Epidermal melanocyte (primary cell): ENCODE measurements around the gene RYR3.

ENCODE experiments used
- DNase-seq: peaks from one replicate; pipeline ENCODE4 v3.0.0; 2011; ENCODE audit warnings: low spot score; ENCODE audit not compliant: insufficient read length

RYR3 gene

DNA sequence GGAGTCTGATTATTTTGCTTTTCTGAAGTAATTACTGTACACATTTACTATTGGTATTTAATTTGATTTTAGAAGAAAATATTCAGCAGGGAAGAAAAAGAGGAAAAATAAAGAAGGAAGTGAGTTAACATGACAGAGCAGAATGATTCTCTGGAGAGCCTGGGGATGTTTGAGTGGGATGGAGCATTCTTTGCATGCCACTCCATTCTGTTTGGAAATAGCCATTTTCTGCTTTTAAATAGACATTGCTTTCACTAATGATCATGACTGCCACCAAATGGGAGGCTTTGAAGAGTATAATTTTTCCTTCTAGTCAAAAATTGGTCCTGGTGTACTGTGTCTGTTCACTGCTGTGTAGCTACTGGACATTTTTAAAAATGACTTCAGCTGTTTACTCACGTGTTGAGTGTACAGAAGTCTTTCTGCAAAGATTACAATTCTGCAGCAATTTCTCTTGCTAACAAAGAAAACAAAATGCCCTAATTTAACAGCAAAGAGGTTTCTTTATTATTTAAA is 196.1 kb downstream of the RYR3 start:
- no peak for DNase-seq

DNA sequence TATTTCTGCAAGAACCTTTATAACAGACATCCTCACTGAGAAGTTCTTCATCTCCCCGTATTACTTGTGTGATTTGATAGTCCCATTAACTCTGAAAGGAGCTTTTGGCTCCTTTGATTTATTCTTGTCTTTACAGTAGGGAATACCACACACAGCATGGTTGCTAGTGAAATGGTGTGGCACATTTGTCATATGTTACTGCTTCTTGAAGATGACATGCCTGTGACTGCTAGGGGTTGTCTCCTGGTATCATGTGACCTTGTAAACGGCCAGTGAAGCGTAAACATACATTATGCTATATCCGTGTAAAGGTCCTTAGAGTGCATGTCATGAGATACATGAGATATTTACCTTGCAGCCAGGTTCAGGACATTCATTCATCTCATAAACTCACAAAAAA is 197.9 kb downstream of the RYR3 start:
- DNase-seq, result no peak

DNA sequence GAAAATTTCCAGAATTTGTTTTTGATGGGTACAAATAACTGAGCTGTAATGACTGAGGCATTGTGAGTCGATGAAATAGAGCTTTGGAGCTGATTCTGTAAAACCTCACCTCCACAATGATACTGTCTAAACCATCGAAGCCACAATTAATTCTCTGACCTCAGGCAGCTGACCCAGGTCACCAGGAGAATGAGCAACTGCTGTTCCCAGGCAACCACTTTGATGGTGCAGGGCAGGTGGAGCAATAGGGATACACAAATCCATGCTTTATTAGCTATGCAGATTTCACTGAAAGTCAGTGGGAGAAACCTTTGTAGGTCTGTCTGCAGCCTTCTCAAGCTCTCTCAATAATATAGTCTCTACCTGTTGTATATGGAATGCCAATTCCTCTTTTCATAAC is 204.4 kb downstream of the RYR3 start:
- DNase-seq, result no peak

DNA sequence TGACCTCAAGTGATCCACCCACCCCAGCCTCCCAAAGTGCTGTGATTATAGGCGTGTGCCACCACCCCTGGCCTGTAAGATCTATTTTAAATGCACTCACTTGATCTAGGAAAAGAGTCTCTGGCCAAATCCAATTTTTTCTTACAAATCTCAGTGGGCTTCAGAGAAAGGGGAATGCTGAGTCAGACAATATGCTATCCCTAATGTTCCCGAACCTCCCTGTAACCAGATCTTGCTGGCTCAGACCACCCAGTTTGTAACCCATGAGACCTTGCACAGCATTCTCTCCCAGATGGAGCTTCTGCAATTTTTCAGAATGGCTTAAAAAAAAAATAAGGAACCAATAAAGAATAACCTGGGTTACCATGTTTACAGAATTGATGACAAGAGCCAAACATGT is 205.8 kb downstream of the RYR3 start:
- no peak for DNase-seq

DNA sequence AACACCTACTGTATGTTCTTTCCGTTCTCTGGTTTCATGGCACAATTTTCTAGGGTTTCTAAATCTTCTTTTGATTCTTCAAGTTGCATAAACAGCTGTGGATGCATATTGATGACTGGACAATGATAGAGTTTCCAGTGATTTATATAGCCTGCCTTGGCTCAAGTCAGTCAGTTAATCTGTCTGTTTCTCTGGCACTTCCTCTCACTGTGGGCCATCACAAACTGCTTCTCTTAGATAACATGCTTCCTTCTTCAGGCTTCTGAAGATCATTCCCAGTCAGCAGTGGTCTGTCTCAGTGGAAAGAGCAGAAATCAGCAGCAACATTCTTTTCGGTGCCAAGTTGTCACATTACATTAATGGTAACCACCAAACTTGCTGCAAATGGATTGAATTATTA is 207.2 kb downstream of the RYR3 start:
- DNase-seq, result no peak

DNA sequence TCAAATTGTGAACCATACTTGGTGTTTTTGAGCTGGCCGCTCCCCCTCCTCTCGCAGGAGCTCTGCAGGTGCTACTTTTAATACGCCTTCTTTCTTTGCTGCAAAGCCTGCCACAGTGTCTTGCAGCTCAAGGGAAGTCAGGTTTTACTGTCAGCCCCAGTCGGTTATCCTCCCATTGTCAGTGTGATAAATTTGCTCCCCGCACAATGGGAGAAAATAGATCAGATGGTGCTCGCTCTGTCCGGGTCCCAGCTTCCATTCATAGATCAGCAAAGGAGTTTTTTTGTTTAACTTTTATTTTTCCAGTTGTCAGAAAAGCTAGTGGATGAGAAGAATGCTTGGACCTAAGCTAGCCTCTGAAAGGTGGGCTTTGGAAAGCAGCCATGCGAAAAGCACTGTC is 207.7 kb downstream of the RYR3 start:
- DNase-seq, result no peak

DNA sequence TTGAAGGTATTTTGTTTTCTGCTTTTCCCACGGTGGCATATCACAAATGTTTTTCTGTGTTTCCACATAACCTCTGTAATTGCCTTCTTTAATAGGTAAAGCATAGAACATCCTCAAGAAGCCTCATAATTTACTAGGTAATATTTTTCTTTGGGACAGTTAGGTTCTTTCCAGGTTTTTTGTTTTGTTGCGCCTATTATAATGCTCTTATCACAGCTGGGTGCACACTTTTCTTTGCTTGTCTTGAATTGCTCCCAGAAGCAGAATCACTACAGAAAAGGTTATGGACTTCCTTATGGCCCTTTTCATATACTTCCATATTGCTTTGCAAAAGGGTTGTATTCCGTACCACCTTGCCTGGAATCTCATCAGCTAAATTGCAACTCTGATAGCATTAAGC is 213.5 kb downstream of the RYR3 start:
- no peak for DNase-seq

DNA sequence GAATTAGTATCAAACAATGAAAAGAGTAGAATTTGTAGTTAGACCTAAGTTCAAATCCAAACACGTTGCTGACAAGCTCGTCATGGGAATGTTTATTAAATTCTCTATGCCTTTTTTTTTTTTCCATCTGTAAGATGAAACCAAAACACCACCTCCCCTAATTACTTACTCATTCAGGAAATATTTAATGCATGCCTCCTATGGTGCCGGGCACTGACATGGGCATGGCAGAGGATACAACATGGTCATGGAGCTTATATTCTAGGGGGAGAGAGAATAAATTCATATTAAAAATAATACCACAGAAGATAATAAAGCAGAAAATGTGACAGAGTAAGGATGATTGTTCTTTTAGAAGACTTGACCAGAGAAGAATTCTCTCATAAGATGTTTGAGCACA is 215.8 kb downstream of the RYR3 start:
- DNase-seq, result no peak

DNA sequence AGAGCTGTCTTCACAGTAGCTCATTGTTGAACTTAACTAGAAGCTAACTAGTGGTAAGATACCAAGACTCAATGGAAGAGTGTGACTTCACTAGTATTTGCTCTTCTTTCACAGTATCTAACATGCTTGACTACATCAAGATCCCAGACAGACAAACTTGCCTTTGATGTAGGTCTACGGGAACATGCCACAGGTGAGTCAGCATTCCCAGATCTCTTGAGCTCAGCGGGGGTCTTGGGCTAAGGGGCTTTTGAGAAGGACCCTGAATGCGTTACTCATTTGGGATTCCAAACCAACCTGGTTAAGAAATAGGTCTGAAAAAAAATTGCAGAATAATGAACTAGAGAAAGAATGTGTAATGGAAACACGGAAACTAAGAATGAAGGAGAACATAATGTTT is 222.4 kb downstream of the RYR3 start:
- no peak for DNase-seq

DNA sequence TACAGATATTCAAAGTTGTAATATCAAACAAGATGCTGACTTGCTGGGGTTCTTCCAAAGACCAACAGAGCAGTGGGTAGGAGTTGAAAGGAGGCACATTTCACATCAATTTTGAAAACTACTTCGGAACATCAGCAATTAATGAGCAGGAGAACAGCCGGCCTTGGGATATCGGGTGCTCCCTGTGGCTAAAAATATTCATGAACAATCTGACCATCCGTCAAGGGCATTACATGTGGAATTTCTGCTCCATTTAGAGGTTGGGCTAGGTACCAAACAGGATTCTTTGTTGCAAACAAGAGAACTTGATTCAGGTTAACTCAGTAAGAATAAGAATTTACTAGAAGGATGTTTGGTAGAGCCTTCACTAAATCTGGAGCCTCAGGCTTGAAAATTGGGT is 223.9 kb downstream of the RYR3 start:
- no peak for DNase-seq

DNA sequence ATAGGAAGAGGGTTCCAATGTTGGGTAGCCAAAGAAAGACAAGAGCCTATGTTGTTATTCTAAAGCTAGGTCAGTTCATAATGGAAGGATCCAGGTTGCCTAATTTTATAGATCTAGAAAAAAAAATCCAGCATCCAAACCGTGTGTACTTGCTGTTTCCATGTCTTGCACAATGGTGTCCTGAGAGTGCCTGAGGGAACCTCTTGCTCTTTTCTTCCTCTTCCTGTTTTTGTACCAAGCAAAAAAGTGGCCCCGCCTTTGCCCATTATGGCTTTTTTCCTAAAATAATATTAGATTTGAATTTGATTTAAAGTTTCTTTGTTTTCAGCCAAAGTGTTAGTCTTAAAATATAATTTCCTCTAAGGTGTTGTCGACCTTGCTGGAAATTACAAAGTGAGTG is 224.4 kb downstream of the RYR3 start:
- DNase-seq, result no peak

DNA sequence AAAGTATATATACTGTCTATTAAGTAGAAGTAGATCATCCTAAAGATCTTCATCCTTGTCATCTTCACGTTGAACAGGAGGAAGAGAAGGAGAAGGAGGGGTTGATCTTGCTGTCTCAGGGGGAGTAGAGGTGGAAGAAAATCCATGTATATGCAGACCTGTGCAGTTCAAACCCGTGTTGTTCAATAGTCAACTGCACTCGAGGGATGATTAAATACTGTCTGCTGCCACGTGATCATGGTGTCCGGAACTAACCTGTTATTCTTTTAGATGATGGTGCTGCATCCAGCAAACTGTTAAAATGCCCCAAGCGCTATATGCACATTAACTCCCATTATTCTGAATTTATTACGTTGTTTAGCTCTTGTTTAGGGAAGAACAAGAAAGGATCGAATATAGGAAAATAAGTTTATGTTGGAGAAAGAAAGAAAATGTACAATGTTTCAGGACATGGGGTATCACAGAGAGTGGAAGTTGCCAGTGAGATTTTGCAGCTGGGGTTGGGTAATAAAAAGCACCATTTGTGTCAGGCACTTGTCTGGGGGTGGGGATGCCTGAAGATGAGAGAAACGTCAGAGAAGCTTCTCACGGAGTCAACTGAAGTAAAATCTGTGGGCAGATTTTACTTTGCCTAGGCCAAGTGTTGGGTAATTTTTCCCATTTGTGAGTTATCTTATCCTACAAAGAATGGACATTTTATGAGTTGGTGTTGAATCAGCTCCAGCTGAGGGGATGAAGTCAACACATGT is 229.2 kb downstream of the RYR3 start:
- no peak for DNase-seq

DNA sequence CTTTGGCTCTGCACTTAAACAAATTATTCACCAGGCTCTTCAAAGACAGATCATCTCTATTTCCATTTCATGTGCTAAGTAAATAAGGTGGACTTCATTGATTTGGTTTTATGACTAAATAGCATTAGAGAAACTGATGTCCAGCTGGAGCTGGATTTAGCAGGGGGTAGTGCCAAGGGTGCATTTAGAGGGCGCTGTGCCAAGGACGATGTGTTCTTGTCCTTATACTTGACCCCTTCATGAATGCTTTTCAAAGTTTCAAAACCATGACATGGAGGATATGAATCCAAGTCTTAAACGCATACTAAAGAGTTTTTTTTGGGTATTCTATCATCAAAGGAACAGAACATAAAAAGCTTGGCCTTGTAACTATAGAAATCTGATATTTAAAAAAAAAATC is 233.2 kb downstream of the RYR3 start:
- no peak for DNase-seq

DNA sequence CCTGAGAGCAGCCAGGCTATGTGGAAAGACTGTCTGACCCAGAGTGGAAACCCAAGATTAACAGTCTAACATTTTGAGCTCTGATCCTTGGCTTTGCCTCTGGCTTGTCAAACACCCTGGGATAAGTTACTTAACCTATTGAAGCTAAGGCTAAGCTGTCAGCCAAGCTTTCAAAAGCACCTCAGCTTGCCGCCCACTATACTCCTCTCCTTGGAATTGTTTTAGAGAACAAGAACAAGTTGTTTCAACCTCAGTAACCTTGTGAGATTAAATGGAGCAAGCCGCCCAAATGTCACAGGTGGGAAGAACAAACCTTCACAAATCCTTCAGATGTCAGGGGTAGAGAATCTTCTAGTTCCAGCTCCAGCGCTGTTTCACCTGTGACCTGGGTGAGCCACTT is 235.1 kb downstream of the RYR3 start:
- DNase-seq, result no peak

DNA sequence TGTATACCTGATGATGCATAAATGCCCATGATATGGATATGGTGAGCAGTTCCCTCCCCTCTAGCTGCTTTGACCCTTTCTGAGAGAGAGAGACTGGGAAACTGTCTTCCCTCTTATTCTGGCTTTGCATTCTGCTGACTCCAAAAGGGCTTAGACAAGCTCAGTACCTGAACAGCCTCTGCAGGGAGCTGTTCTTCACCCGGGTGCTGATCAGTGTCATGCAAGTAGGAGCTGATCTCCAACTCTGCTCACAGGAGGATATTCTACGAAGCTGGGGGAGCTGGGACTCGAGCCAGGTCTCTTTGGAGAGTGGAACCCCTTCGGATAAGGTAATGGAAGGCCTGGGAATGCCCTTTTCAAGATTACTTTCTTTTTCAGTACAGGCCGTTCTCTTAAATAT is 237.1 kb downstream of the RYR3 start:
- peak; percentile 28 for DNase-seq

DNA sequence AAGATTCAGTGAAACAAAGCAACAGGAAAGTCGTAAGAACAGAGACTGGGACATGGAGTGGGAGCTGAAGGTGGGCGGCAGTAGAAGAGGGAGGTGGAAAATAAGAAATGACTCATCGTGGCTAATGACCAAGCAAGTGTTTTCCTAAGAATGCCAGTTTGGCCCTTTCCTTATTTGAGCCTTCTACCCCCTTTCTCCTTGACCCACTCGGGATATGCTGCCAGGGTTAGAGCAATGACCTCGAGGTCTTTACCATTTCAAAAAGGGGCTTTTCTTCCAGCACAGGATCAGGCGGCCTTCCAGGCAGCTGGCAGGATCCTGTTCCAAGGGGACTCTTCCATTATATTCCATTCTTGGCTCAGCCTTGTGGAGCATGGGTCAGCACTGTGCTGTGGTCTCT is 241.1 kb downstream of the RYR3 start:
- no peak for DNase-seq

DNA sequence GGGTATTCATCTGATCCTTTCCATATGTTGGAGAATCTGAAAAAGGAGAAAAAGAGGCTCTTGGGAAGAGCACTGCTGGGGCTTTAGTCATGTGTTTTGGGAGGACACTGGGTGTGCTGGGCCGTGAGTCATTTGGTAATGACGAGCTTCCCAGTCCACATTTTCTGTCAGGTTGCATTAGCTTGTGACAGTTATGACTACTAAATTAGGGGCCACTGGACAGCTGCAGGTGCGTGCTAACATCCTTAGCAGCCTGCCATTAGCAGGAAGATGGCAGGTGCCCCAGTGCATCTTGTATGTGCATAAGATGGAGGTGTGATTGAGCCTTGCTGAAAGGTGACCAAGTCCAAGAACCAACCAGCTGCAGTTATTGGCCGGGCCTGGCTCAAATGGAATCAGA is 242.4 kb downstream of the RYR3 start:
- DNase-seq, result no peak

DNA sequence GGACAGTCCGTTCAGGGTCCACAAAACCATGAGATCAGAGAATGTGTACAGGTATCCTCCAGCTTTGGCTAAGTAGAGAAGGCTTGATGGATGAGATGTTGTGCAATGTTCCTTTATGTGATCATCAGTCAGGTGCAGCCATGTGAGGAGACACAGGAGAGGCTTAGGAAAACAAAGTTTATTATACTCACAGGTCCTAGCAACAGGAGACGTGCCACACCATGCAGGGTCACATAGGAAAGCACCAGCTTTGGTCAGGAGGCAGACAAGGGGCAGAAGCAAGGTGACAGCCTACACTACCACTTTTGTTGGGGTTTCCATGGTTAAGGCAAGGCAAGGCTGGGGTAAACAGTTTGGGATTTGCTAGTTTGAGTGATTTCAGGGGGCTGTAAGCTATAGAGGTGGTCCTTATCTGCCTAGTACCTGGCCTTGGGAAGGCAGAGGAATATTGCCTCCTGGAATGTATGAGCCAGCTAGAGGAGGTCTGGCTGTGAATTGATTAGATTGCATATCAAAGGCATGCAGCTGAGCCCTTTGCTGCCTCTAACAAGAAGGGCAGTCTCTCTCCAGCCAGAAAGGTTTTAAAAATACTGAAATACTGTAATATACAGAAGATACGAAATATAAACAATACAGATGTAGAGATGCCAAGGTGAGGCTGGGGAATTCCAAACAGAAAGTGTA is 248.6 kb downstream of the RYR3 start:
- DNase-seq, result no peak

DNA sequence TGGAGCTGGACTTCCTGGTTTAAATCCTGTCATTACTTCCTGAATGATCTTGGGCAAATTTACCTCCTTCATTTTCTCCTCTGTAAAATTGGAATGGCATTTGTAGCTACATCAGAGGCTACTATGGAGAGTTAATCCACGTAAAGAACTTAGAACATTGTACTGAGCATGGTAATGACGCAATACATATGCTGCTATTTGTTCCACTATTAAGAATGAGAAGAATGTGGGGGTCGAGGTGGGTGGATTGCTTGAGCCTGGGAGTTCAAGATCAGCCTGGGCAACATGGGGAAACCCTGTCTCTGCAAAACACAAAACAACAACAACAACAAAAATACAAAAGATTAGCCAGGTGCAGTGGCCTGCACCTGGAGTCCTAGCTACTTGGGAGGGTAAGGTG is 250.6 kb downstream of the RYR3 start:
- DNase-seq, result no peak

DNA sequence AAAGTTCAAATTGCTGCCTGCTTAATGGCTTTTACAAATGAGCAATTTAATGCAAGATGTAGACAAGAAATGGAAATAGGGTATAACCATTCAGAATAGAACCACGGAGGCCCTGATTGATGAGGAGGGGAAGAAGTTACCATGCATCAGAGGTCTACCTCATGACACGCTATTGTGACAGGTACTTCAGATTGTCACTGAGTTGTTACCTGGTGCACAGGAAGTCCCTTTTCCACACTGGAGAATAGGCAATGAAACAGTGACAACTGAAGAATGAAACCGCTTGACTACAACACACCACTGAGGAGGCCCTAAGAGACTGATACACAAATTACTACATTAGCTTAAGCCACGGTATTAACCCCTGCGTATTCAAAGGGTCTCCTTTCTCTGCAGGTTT is 251.2 kb downstream of the RYR3 start:
- no peak for DNase-seq

DNA sequence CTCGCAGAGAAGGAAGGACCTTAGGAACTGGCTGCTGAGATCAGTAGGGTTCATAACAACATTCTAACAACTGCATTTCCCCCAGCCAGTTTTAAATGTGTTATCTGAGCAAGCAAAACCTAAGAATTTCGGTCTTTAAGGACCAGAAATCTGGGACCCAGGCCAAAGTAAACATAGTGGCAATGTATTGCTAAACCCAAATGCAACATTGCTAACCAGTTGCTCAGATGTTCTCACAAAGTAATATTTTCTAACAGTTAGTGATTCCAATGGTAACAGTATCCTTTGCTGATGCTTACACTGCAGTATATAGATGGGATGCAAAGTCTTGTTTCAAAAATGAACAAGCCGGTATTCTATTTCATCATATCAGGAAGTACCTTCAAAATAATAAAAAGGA is 254.3 kb downstream of the RYR3 start:
- DNase-seq, result no peak

DNA sequence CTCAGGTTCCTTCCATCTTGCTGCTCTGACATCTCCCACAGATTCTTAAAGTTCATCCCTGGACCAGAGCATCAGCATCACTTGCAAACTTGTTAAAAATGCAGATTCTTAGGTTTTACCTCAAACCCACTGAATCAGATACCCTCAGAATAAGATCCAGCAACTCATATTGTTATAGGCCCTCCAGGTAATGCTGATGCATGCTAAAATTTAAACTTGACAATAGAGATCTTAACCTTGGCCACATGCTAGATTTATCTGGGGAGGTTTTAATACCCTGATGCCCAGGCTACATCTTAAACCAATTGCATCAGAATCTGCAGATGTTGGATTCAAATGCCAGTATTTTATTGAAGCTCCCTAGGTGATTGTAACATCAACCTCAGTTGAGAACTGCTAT is 256.9 kb downstream of the RYR3 start:
- no peak for DNase-seq

DNA sequence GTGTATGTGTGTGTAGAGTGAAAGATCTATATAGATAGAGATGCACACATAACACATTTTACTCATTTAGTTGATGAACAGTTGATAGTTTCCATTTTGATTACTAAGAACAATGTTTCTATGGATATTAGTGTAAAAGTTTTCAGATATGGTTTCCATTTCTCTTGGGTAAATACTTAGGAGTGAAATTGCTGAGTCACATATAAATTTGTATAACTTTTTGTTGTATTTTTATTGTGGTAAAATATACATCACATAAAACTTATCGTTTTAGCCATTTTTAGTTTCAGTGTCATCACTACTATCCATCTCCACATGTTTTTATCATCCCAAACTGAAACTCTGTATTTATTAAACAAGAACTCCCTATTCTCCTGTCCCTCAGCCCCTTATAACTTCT is 258.3 kb downstream of the RYR3 start:
- DNase-seq, result no peak
